Testis (tissue), 2 donors: Measurements from ENCODE around the gene TAB2.

ENCODE experiments used
- CTCF ChIP-seq, 3 experiments: fragments of 450-650 bp in 2 of 3; fragments of 200-600 bp in 1 of 3; sonication (generic) in 1 of 3; IDR thresholded peaks; one replicate each; pipeline ENCODE4 v1.5.1; 2016 to 2019; ENCODE audit warnings: antibody characterized with exemption in 3 of 3, mild to moderate bottlenecking in 2 of 3, moderate library complexity in 1 of 3
- POLR2A ChIP-seq: fragments of 450-650 bp; IDR thresholded peaks from one replicate; pipeline ENCODE4 v1.6.1; 2017; ENCODE audit warnings: antibody characterized with exemption, mild to moderate bottlenecking, moderate library complexity

GRCh38 chr6:149448821-149449453 is 131.4 kb downstream of the TAB2 start:
- TF ChIP-seq CTCF (IDR thresholded peaks at IDR 0.05) = no peak
- no peak for TF ChIP-seq POLR2A
